ENCODE data around the gene AGL.
"Not testable (repeated sequence)": the region's sequence is repeated elsewhere in the genome, so short reads cannot be mapped to it uniquely, and the experiment has no call there.

Gene AGL

GRCh38 chr1:99852648-99853047 is 2.5 kb downstream of the AGL start:
- DNase-seq, result no peak

- DNase-seq, result no peak
Observed at GRCh38 chr1:99855914-99856450, 5.8 kb downstream of the AGL start.

DNA sequence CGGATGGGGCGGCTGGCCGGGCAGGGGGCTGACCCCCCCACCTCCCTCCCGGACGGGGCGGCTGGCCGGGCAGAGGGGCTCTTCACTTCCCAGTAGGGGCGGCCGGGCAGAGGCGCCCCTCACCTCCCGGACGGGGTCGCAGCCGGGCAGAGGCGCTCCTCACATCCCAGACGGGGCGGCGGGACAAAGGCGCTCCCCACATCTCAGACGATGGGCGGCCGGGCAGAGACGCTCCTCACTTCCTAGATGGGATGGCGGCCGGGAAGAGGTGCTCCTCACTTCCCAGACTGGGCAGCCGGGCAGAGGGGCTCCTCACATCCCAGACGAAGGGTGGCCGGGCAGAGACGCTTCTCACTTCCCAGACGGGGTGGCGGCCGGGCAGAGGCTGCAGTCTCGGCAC is 6.9 kb downstream of the AGL start:
- DNase-seq, result not testable (repeated sequence)

DNA sequence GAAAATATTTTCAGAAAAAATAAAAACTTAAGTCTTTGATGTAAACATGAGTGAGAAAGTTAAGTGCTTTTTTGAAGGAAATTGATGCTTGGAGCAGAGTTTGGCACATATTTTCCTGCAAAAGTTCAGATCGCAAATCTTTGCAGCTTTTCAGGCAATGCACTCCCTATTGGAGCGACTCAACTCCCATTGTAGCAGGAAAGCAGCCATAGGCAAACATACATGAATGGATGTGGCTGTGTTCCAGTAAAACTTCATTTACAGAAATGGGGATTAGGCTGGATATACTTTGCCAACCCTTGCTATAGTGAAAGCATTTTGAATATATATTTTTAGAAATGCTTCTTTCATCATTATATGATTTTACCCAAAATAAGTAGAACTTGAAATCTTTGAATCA is 8.1 kb downstream of the AGL start:
- DNase-seq, result no peak

- DNase-seq, result no peak
Observed at GRCh38 chr1:99858881-99859280, 8.7 kb downstream of the AGL start.

DNA sequence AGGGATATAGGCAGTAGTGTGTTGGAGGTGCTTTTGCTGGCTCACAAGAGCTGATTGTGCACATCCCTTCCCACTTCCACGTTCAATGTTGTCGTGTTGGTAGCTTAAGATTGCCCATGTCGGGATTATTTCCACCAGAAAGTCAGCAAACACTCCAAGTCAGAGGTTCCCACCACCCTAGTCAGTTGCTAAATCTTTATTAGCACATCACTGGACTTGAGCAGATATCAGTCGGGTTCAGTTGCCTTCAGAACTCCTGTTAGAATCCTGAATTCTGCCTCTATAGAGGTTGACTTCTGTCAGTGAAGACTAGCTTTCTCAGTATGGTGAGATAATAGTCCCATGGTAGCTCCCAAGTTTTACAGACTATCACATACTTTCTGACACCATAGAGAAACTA is 10.5 kb downstream of the AGL start:
- DNase-seq, result no peak

- DNase-seq, result no peak
Observed at GRCh38 chr1:99867682-99868081, 17.5 kb downstream of the AGL start.

DNA sequence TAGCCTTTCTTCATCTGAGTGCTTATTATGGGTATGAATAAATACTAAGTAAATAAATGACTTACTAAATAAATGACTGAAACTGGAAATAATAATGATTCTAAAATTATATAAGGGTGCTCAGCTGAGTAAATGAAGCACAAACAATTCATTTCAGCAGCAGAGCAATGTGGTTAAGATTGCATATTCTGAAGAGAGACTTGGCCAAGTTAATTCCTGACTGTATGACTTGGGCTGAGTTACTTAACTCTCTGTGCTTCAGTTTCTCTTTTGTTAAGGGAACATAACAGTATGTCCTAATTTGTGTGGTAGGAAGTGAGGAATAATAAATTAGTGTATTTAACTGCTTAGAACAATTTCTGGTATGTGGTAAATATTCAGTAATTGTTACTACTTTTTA is 19.1 kb downstream of the AGL start:
- DNase-seq, result no peak

GRCh38 chr1:99869723-99870122 is 19.6 kb downstream of the AGL start:
- DNase-seq, result no peak

DNA sequence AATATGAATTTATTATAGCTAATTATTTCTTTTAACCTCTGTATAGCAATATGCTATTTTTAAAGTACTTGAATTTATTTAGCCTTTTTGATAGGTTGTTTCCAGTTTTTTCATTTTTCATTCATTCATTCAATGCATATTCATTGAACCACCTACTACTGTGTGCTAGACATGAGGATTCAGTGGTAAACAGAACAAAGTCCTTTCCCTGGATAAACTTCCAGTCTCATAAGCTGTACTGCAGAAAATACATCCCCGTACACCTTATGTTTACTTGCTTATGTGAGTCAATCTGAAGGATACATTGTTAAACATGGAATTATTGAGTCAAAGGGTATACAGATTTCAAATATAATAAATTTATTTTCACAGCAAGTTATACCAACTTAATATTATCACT is 21.9 kb downstream of the AGL start:
- DNase-seq, result no peak

DNA sequence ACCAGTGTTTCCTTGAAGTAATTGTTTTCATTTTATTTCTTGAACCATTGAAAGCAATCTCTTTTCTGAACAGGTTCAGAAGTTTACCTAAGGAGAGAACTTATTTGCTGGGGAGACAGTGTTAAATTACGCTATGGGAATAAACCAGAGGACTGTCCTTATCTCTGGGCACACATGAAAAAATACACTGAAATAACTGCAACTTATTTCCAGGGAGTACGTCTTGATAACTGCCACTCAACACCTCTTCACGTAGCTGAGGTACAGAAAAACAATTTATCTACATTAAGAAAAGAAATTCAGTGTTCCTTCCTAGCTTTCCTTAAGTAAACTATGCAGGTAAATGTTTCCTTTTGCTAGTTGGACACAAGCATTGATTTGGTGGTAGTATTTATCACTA is 27.4 kb downstream of the AGL start:
- no peak for DNase-seq

DNA sequence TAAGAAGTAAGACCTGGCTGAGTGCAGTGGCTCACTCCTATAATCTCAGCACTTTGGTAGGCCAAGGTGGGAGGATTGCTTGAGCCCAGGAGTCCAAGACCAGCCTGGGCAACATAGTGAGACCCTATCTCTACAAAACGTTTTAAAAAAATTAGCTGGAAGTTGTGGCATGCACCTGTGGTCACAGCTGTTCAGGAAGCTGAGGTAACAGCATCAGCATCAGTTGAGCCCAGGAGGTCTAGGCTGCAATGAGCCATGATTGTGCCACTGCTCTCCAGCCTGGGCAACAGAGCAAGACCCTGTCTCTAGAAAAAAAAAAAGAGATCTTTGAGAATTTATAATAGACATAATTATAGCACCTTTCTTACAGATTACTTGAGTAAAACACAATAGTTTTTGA is 36.0 kb downstream of the AGL start:
- DNase-seq, result no peak

GRCh38 chr1:99886841-99887240 is 36.7 kb downstream of the AGL start:
- DNase-seq, result no peak

- no peak for DNase-seq
Observed at GRCh38 chr1:99887890-99888289, 37.7 kb downstream of the AGL start.

DNA sequence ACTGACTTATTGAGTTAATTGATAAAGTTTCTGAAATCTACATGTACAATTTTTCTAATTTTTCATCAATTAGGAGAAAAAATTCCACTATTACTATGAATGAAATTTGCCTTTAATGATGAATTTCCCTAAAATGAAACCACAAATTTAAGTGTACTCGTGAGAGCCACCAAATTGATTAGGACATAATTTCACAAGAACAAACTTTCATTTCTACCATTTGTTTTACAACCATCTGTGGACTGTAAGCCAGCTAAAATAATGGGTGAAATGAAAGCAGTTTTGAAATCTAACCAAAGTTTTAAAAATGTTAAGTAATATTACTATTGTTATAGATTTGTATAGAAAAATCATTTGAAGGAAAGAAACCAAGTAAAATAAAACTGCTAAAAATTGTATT is 41.8 kb downstream of the AGL start:
- no peak for DNase-seq

GRCh38 chr1:99903278-99903677 is 53.1 kb downstream of the AGL start:
- not testable (repeated sequence) for DNase-seq

DNA sequence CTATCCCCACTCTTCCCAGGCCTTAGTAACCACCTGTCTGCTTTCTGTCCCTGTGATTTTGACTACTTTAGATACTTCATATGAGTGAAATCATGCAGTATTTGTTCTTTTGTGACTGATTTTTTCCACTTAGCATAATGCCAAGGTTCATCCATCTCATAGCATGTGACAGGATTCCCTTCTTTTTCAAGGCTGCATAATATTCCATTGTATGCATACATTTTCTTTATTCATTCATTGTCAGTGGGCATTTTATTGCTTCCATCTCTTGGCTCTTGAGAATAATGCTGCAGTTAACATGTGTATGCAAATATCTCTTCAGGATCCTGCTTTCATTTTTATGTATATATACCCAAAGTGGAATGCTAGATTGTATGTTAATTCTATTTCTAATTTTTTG is 56.4 kb downstream of the AGL start:
- no peak for DNase-seq

- DNase-seq, result no peak
Observed at GRCh38 chr1:99917214-99917613, 67.1 kb downstream of the AGL start.

DNA sequence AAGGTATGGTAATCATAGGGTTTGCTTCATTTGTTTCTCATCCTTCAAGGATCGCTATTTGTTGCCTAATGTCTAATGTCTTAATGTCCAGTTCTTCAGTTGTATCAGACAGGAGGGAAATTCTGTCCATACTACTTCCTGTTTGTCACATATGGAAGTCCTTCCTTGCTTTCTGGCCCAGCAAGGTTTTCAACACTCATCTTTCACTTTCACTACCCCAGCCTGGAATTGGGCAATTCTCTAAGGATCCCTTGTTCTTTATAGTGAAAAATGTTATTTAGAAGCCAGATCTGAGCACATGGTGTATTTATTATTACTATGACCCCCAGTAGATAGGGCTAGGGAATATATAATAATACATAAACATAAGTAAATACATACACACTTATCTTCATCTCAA is 69.1 kb downstream of the AGL start:
- DNase-seq, result no peak

- no peak for DNase-seq
Observed at GRCh38 chr1:99934801-99935200, 84.6 kb downstream of the AGL start.

GRCh38 chr1:99935534-99935933 is 85.4 kb downstream of the AGL start:
- DNase-seq, result no peak

DNA sequence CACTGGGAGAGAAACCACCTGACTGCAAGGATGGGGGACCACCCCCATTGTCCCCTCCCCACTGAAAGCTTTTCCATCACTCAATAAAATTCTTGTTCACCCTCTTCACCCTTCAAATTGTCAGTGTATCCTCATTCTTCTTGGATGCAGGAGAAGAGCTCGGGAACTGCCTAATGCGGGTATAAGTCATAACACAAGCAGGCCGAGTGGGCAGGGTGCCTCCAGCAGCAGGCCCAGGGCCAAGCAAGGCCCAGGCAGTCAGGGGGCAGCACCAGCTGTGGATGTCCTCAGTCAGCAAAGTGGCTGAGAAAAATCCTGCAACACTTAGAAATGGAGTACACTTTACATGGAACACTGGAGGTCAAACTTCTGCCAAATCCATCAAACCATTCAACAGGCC is 85.9 kb downstream of the AGL start:
- no peak for DNase-seq

DNA sequence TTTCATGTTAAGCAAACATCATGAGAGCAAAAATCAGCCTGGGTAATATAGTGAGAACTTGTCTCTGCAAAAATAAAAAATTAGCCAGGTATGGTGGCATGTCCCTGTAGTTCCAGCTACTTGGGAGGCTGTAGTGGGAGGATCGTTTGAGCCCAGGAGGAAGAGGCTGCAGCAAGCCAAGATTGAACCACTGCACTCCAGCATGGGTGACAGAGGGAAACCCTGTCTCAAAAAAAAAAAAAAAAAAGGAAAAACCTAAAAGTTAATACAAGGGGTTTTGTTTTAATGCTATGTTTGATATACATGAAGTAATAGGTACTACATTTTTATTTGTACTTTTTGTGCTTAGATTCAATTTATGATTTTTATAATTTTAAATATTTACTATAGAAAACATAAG is 92.6 kb downstream of the AGL start:
- no peak for DNase-seq

- peak; percentile 5 for DNase-seq
Observed at GRCh38 chr1:99943223-99943794, 93.1 kb downstream of the AGL start.

GRCh38 chr1:99944192-99944591 is 94.0 kb downstream of the AGL start:
- no peak for DNase-seq

- DNase-seq, result no peak
Observed at GRCh38 chr1:99945174-99945573, 95.0 kb downstream of the AGL start.
